H1 (cell line): ENCODE results near the gene PWP2. TPM values are rescaled to one million over a fixed set of nuclear protein-coding genes. Genes with fewer than 3 reads are reported as not detected.
"Not testable (repeated sequence)": the region's sequence is repeated elsewhere in the genome, so short reads cannot be mapped to it uniquely, and the experiment has no call there.

ENCODE experiments used
- CTCF ChIA-PET: fragments of 300-600 bp; sonication (Branson Sonifier 250); formaldehyde crosslinking; loops from one replicate; lab custom pipeline; 2021; ENCODE audit not compliant: partially characterized antibody; lab: Charles Lee
- POLR2A ChIA-PET: fragments of 300-600 bp; sonication (Branson Sonifier 250); formaldehyde crosslinking; loops from one replicate; lab custom pipeline; 2021; ENCODE audit warnings: inconsistent platforms; ENCODE audit not compliant: partially characterized antibody; lab: Charles Lee
- DNase-seq, 2 experiments: peaks; one replicate each; pipeline versions ENCODE4 v3.0.0 to v3.0.0-alpha.2; 2010 to 2022; ENCODE audit warnings: low spot score in 2 of 2, low read depth in 1 of 2, mixed read lengths in 1 of 2
- FAIRE-seq: peaks from 2 replicates; lab custom pipeline; 2011; peaks lifted over from hg19 to GRCh38; lab: Jason Lieb, UNC
- H2AFZ ChIP-seq: 2 replicates; pipeline ENCODE4 v1.8.1; 2012; ENCODE audit warnings: low read length, inconsistent platforms
- H2AK5ac ChIP-seq: 2 replicates; pipeline ENCODE4 v1.6.1; 2013; ENCODE audit warnings: low read depth, low read length
- H2BK120ac ChIP-seq: replicated peaks from 2 replicates; pipeline ENCODE3; 2013; ENCODE audit warnings: low read depth, low read length, inconsistent platforms
- H2BK12ac ChIP-seq: 2 replicates; pipeline ENCODE4 v1.6.1; 2013; ENCODE audit warnings: low read depth, low read length
- H2BK15ac ChIP-seq: 2 replicates; pipeline ENCODE4 v1.6.1; 2013; ENCODE audit warnings: low read length
- H2BK20ac ChIP-seq: 2 replicates; pipeline ENCODE4 v1.6.1; 2013; ENCODE audit warnings: low read length
- H2BK5ac ChIP-seq: 2 replicates; pipeline ENCODE4 v1.6.1; 2013; ENCODE audit warnings: low read depth, low read length
- H3K14ac ChIP-seq: 2 replicates; pipeline ENCODE4 v1.6.1; 2013; ENCODE audit warnings: inconsistent platforms; ENCODE audit not compliant: insufficient read length
- H3K18ac ChIP-seq: 2 replicates; pipeline ENCODE4 v1.6.1; 2013; ENCODE audit warnings: low read length; ENCODE audit errors: extremely low read depth
- H3K23ac ChIP-seq: 2 replicates; pipeline ENCODE4 v1.6.1; 2013; ENCODE audit warnings: inconsistent platforms; ENCODE audit not compliant: insufficient read length
- H3K23me2 ChIP-seq: 2 replicates; pipeline ENCODE4 v1.6.1; 2013; ENCODE audit warnings: low read depth, low read length
- H3K27ac ChIP-seq: 2 replicates; pipeline ENCODE4 v1.6.1; 2011; ENCODE audit warnings: low read depth, low read length, inconsistent platforms
- H3K27me3 ChIP-seq, 4 experiments: replicated peaks in 1 of 4; 1 replicate in 1 of 4; 2 replicates in 3 of 4; pipeline versions ENCODE4 v1.6.1 to v1.8.1; 2011 to 2013; ENCODE audit warnings: low read length in 3 of 4, mild to moderate bottlenecking in 3 of 4, inconsistent platforms in 2 of 4, mixed read lengths in 2 of 4, moderate library complexity in 1 of 4; ENCODE audit not compliant: control insufficient read depth in 3 of 4, insufficient read depth in 3 of 4; ENCODE audit errors: extremely low read depth in 1 of 4
- H3K36me3 ChIP-seq, 4 experiments: 2 replicates each; pipeline versions ENCODE4 v1.6.1 to v1.8.1; 2011 to 2013; ENCODE audit warnings: mild to moderate bottlenecking in 4 of 4, low read length in 3 of 4, moderate library complexity in 2 of 4, control low read depth in 1 of 4, inconsistent platforms in 1 of 4; ENCODE audit not compliant: insufficient read depth in 4 of 4, control insufficient read depth in 2 of 4
- H3K4ac ChIP-seq: replicated peaks from 2 replicates; pipeline ENCODE3; 2013; ENCODE audit warnings: low read length, low read depth, mixed read lengths, inconsistent platforms; ENCODE audit not compliant: insufficient read length
- H3K4me1 ChIP-seq, 4 experiments: replicated peaks in 1 of 4; 1 replicate in 1 of 4; 2 replicates in 3 of 4; pipeline versions ENCODE4 v1.6.1 to v1.8.1; 2011 to 2013; ENCODE audit warnings: low read length in 3 of 4, inconsistent platforms in 2 of 4, mixed read lengths in 1 of 4; ENCODE audit not compliant: insufficient read depth in 4 of 4, control insufficient read depth in 3 of 4
- H3K4me2 ChIP-seq, 2 experiments: 2 replicates each; pipeline versions ENCODE4 v1.6.1 to v1.8.1; 2011 to 2013; ENCODE audit warnings: low read depth in 2 of 2, low read length in 2 of 2, control low read depth in 1 of 2, inconsistent platforms in 1 of 2, mild to moderate bottlenecking in 1 of 2; ENCODE audit not compliant: insufficient read depth in 1 of 2
- H3K4me3 ChIP-seq, 4 experiments: fragments of 200-600, 300-600 bp in 1 of 4; sonication (generic), shearing (Covaris generic), sonication (Bioruptor Twin) in 1 of 4; 2 replicates each; pipeline versions ENCODE4 v1.5.1 to v1.8.1; 2011 to 2016; ENCODE audit warnings: low read length in 4 of 4, low read depth in 3 of 4, control low read depth in 2 of 4, inconsistent platforms in 2 of 4, mild to moderate bottlenecking in 2 of 4, mixed read lengths in 1 of 4, moderate library complexity in 1 of 4; ENCODE audit not compliant: insufficient read depth in 2 of 4; ENCODE audit errors: extremely low read depth in 1 of 4
- H3K56ac ChIP-seq: replicated peaks from 2 replicates; pipeline ENCODE3; 2013; ENCODE audit warnings: low read depth, mild to moderate bottlenecking, mixed read lengths, low read length, inconsistent platforms; ENCODE audit not compliant: insufficient read length
- H3K79me1 ChIP-seq: 2 replicates; pipeline ENCODE4 v1.6.1; 2013; ENCODE audit warnings: low read depth, low read length, control low read depth
- H3K79me2 ChIP-seq, 2 experiments: 2 replicates each; pipeline versions ENCODE4 v1.6.1 to v1.8.1; 2012 to 2013; ENCODE audit warnings: low read length in 2 of 2, mild to moderate bottlenecking in 2 of 2, inconsistent platforms in 1 of 2; ENCODE audit not compliant: insufficient read depth in 2 of 2, control insufficient read depth in 1 of 2
- H3K9ac ChIP-seq, 4 experiments: replicated peaks in 1 of 4; 1 replicate in 1 of 4; 2 replicates in 3 of 4; pipeline versions ENCODE4 v1.6.1 to v1.8.1; 2011 to 2013; ENCODE audit warnings: low read depth in 3 of 4, low read length in 3 of 4, control low read depth in 2 of 4, mild to moderate bottlenecking in 2 of 4, moderate library complexity in 2 of 4, inconsistent platforms in 1 of 4; ENCODE audit errors: extremely low read depth in 1 of 4
- H3K9me3 ChIP-seq, 2 experiments: 2 replicates each; pipeline versions ENCODE4 v1.6.1 to v1.8.1; 2012 to 2013; ENCODE audit warnings: mild to moderate bottlenecking in 2 of 2, moderate library complexity in 2 of 2, control low read depth in 1 of 2, inconsistent platforms in 1 of 2, low read depth in 1 of 2, low read length in 1 of 2, mixed read lengths in 1 of 2; ENCODE audit not compliant: insufficient read depth in 2 of 2
- H4K20me1 ChIP-seq, 2 experiments: replicated peaks in 1 of 2; 2 replicates each; pipeline versions ENCODE3 to v1.8.1; 2011 to 2013; ENCODE audit warnings: inconsistent platforms in 2 of 2, low read length in 2 of 2, mild to moderate bottlenecking in 1 of 2; ENCODE audit not compliant: insufficient read depth in 2 of 2, control insufficient read depth in 1 of 2
- H4K5ac ChIP-seq: 2 replicates; pipeline ENCODE4 v1.6.1; 2013; ENCODE audit warnings: low read length, low read depth, mixed read lengths, inconsistent platforms; ENCODE audit not compliant: insufficient read length
- H4K8ac ChIP-seq: 2 replicates; pipeline ENCODE4 v1.8.0; 2013; ENCODE audit warnings: mild to moderate bottlenecking, moderate library complexity, low read length, inconsistent platforms; ENCODE audit not compliant: insufficient read depth; ENCODE audit errors: extremely low read depth
- H4K91ac ChIP-seq: replicated peaks from 2 replicates; pipeline ENCODE3; 2013; ENCODE audit warnings: low read length, mixed read lengths, inconsistent platforms; ENCODE audit not compliant: insufficient read length
- WGBS, 2 experiments: shearing (Covaris generic) in 1 of 2; methylation state at CpG; one replicate each; pipeline versions ENCODE4 v1.1.6 to v1.1.7; 2013 to 2015; ENCODE audit warnings: low lambda C conversion rate in 2 of 2, mixed read lengths in 2 of 2, inconsistent platforms in 1 of 2, low coverage in 1 of 2, missing lambda C conversion rate in 1 of 2; ENCODE audit not compliant: insufficient replicate concordance in 2 of 2, insufficient coverage in 1 of 2, insufficient read length in 1 of 2; ENCODE audit errors: extremely low coverage in 1 of 2, missing lambda C conversion rate in 1 of 2; 5-methylcytosine and 5-hydroxymethylcytosine counted together
- polyA plus RNA-seq, 7 experiments: library from polyadenylated mRNA; depleted of rRNA in 3 of 7; stranded (reverse) in 5 of 7; unstranded in 2 of 7; fragments of >200 nt in 5 of 7; fragments of 200-250 nt in 2 of 7; gene quantifications; 1 replicate in 5 of 7; 2 replicates in 1 of 7; 4 replicates in 1 of 7; pipeline versions ENCODE4 v1.2.1 to v1.2.3, GENCODE V29; 2011 to 2013; ENCODE audit warnings: missing spikeins in 2 of 7, mixed read lengths in 2 of 7
- total RNA-seq: library from RNA; stranded (reverse); fragmentation: NEBNext Ultra II Directional; extraction: Animal tissue kit (Norgen Biotek cat#: 25700); gene quantifications from 2 replicates; pipeline ENCODE4 v1.2.1, GENCODE V29; 2021

PWP2 gene
- total and polyA plus RNA-seq, 2 of the 8 experiments (the other 6 are each of a cell fraction or from before 2014, with no cell fraction given), result 4.4 to 6.7 TPM

GRCh38 chr21:44155994-44156380 is 48.8 kb downstream of the PWP2 start:
- DNase-seq, H3K4ac ChIP-seq, FAIRE-seq, H2AK5ac ChIP-seq, H3K56ac ChIP-seq, H3K79me2 ChIP-seq, H2BK12ac ChIP-seq, H4K20me1 ChIP-seq, H3K9me3 ChIP-seq, H3K4me3 ChIP-seq, H4K5ac ChIP-seq, H3K27ac ChIP-seq, H3K23me2 ChIP-seq, H2AFZ ChIP-seq, H3K27me3 ChIP-seq, POLR2A ChIA-PET, H3K4me1 ChIP-seq, H3K9ac ChIP-seq, H3K4me2 ChIP-seq, H2BK120ac ChIP-seq, H4K8ac ChIP-seq, H3K18ac ChIP-seq, CTCF ChIA-PET, H2BK15ac ChIP-seq, H2BK5ac ChIP-seq, H3K79me1 ChIP-seq, H3K14ac ChIP-seq, H2BK20ac ChIP-seq, H3K23ac ChIP-seq, H4K91ac ChIP-seq, H3K36me3 ChIP-seq: not testable (repeated sequence)
- WGBS, 2 experiments, result no CpG with 5 or more reads among the region's 8 CpGs

- H2BK15ac ChIP-seq, H3K4me1 ChIP-seq, CTCF ChIA-PET: not testable (repeated sequence)
Measured at GRCh38 chr21:44157439-44158081, 50.4 kb downstream of the PWP2 start.

More at GRCh38 chr21:44157439-44158081, 50.4 kb downstream of the PWP2 start:
- H3K56ac ChIP-seq, H2BK5ac ChIP-seq, H3K23me2 ChIP-seq, H2BK12ac ChIP-seq, H4K8ac ChIP-seq, H2BK120ac ChIP-seq, H4K20me1 ChIP-seq, H3K4me3 ChIP-seq, H3K9me3 ChIP-seq, H3K36me3 ChIP-seq, H2AFZ ChIP-seq, H3K4ac ChIP-seq, DNase-seq, H4K91ac ChIP-seq, H3K4me2 ChIP-seq, H3K23ac ChIP-seq, H4K5ac ChIP-seq, H2AK5ac ChIP-seq, H3K79me1 ChIP-seq, POLR2A ChIA-PET, H3K27me3 ChIP-seq, H3K18ac ChIP-seq, H2BK20ac ChIP-seq, H3K14ac ChIP-seq, H3K9ac ChIP-seq, H3K79me2 ChIP-seq, H3K27ac ChIP-seq, FAIRE-seq: not testable (repeated sequence)
- no CpG with 5 or more reads among the region's 28 CpGs for WGBS, 2 experiments
